ENCODE measurements around the gene IL34. TPM values are rescaled to one million over a fixed set of nuclear protein-coding genes. Genes with fewer than 3 reads are reported as not detected.

The IL34 gene
- total RNA-seq, 4 donors from 2014 or later = 1.1 to 1.4 TPM; not detected in 2

- no peak overlapping the region for H3K4me3 ChIP-seq
- in situ Hi-C loops (cut with MboI; ENCODE audit: low pct_ligation_motif_present in 1 of 4, low pct_unique_long_range_greater_than_20kb in 1 of 4, low sequenced_read_pairs in 3 of 4) = loop anchor here in 2 of 4 donors (10.0 kb wide), 2 partner anchors 89 to 99 kb away; no protein-coding TSS in a partner anchor
- no peak for DNase-seq
- peaks cover 9 to 11% (median 9%) of the 10 kb centered on the region in 4 donors for H3K4me1 ChIP-seq
- no peak overlapping the region for H3K27ac ChIP-seq
- H3K36me3 ChIP-seq = peaks cover 0 to 7% (median 0%) of the 10 kb centered on the region in 4 donors
- 83% methylated on average over 7 of the region's 7 CpGs; no CpG with 5 or more reads in 1 of the 2 donors for WGBS, 2 donors (ENCODE audit: low coverage in 1 of 2)
- intact Hi-C loops (cut with DNase I; ENCODE audit: low total_unique reads) = no loop called here
- no peaks in the 10 kb centered on the region for H3K27me3 ChIP-seq
- TF ChIP-seq POLR2AphosphoS5 (IDR thresholded peaks at IDR 0.05) (no peak), POLR2A (IDR thresholded peaks at IDR 0.05) (no peak), EP300 (IDR thresholded peaks at IDR 0.05; ENCODE audit: low read depth) (no peak)
- TF ChIP-seq, protein P1, sequence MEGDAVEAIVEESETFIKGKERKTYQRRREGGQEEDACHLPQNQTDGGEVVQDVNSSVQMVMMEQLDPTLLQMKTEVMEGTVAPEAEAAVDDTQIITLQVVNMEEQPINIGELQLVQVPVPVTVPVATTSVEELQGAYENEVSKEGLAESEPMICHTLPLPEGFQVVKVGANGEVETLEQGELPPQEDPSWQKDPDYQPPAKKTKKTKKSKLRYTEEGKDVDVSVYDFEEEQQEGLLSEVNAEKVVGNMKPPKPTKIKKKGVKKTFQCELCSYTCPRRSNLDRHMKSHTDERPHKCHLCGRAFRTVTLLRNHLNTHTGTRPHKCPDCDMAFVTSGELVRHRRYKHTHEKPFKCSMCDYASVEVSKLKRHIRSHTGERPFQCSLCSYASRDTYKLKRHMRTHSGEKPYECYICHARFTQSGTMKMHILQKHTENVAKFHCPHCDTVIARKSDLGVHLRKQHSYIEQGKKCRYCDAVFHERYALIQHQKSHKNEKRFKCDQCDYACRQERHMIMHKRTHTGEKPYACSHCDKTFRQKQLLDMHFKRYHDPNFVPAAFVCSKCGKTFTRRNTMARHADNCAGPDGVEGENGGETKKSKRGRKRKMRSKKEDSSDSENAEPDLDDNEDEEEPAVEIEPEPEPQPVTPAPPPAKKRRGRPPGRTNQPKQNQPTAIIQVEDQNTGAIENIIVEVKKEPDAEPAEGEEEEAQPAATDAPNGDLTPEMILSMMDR (IDR thresholded peaks at IDR 0.05) = no peak
- no peaks in the 10 kb centered on the region for H3K9me3 ChIP-seq
Measured at GRCh38 chr16:70675851-70676513, 29.6 kb downstream of the IL34 start.

DNA sequence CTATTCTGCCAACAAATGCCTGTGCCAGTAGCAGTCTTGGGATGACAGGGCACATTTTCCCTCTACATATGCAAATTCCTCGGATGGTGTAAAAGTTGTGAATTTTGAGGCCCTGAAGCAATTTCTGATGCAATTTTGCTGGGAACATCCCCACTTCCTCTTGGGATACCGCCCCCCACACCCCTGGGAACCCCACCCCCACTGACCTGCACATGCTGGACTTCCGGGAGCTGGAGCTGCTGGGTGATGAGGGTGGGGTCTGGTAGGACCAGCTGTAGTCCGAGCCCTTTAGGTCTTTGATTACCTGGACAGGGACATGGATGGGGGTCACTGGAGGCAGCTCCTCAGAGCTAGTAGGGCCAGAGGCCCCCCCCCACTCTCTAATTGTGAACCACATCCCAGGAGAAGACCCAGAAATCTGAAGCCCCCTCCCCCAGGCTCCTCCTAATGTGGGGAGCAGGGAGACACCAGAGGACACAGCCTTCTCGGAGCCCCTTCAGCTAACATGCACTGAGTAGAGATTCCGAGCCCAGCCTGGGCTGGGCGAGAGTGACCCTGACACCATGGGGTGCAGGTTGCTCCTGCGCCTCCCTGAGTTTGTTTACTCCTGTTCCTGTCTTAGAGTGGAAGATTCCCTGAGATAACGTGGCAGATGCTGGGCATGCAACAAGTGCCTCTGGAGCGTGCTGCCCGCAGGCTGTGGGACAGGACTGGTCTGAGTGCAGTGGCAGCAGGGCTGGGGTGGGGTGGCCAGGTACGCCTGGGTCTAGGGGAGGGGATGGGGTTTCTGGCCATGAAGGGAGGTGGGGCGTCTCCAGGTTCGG is 30.5 kb downstream of the IL34 start:
- Histone ChIP-seq H3K27ac (no peak overlapping the region), H3K27me3 (no peaks in the 10 kb centered on the region), H3K4me1 (peaks cover 17 to 19% (median 18%) of the 10 kb centered on the region in 4 donors), H3K4me3 (no peak overlapping the region), H3K36me3 (peaks cover 0 to 7% (median 0%) of the 10 kb centered on the region in 4 donors), H3K9me3 (no peaks in the 10 kb centered on the region)
- no peak for DNase-seq
- in situ Hi-C loops (cut with MboI; ENCODE audit: low pct_ligation_motif_present in 1 of 4, low pct_unique_long_range_greater_than_20kb in 1 of 4, low sequenced_read_pairs in 3 of 4) = loop anchor here in 2 of 4 donors (10.0 kb wide), 2 partner anchors 88 to 98 kb away; no protein-coding TSS in a partner anchor
- 90% methylated on average over 14 of the region's 14 CpGs; no CpG with 5 or more reads in 1 of the 2 donors for WGBS, 2 donors (ENCODE audit: low coverage in 1 of 2)
- TF ChIP-seq, protein P1 (IDR thresholded peaks at IDR 0.05) = no peak
- TF ChIP-seq POLR2A (IDR thresholded peaks at IDR 0.05) (no peak), EP300 (IDR thresholded peaks at IDR 0.05; ENCODE audit: low read depth) (no peak), POLR2AphosphoS5 (IDR thresholded peaks at IDR 0.05) (no peak)
- intact Hi-C loops (cut with DNase I; ENCODE audit: low total_unique reads) = no loop called here

DNA sequence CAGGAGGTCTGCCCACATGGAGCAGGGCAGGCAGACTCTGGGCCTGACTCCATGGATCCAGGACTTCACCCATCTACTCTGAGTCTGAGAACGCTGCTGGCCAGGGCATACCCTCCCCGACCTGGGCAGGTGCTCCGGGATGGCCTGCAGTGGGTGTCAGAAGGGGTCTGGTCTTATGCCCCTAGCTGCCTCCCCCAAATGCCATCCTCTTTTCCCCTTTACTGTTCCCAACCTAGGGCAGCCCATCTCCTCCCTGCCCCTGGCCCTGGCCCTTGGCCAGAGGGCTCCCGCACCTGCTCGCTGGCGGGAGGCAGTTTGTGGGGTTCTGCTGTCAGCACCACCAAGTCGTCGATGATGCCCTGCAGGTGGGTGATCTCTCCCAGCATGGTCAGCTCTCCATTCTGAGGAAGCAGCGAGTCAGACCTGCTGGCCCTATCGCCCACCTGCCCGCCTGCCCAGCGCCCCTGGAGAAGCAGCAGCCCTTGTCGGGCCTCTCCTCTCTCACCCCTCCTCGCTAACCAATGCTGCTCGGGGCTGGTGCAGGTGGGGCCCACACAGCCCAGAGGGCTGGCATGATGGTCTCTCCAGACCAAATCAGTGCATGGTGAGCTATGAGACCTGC is 31.3 kb downstream of the IL34 start:
- Histone ChIP-seq H3K27ac (no peak overlapping the region), H3K4me1 (peaks cover 23 to 26% (median 25%) of the 10 kb centered on the region in 4 donors), H3K36me3 (peaks cover 0 to 7% (median 0%) of the 10 kb centered on the region in 4 donors), H3K27me3 (no peaks in the 10 kb centered on the region), H3K4me3 (no peak overlapping the region), H3K9me3 (no peaks in the 10 kb centered on the region)
- WGBS, 2 donors (ENCODE audit: low coverage in 1 of 2) = 88 to 94% methylated on average over 3 to 15 of the region's 15 CpGs
- no peak for DNase-seq
- TF ChIP-seq, protein P1 (IDR thresholded peaks at IDR 0.05) = no peak
- TF ChIP-seq POLR2AphosphoS5 (IDR thresholded peaks at IDR 0.05) (no peak), EP300 (IDR thresholded peaks at IDR 0.05; ENCODE audit: low read depth) (no peak), POLR2A (IDR thresholded peaks at IDR 0.05) (no peak)
- in situ Hi-C loops (cut with MboI; ENCODE audit: low pct_ligation_motif_present in 1 of 4, low pct_unique_long_range_greater_than_20kb in 1 of 4, low sequenced_read_pairs in 3 of 4) (loop anchor here in 2 of 4 donors (10.0 kb wide), 2 partner anchors 87 to 97 kb away; no protein-coding TSS in a partner anchor), intact Hi-C loops (cut with DNase I; ENCODE audit: low total_unique reads) (no loop called here)

All from transverse colon (tissue), 4 donors.